ENCODE results near the gene SLC43A1. TPM values are rescaled to one million over a fixed set of nuclear protein-coding genes. Genes with fewer than 3 reads are reported as not detected.

SLC43A1 gene
- total RNA-seq, 6 experiments from 2014 or later: 3.1 to 4.7 (median 4.3) TPM

DNA sequence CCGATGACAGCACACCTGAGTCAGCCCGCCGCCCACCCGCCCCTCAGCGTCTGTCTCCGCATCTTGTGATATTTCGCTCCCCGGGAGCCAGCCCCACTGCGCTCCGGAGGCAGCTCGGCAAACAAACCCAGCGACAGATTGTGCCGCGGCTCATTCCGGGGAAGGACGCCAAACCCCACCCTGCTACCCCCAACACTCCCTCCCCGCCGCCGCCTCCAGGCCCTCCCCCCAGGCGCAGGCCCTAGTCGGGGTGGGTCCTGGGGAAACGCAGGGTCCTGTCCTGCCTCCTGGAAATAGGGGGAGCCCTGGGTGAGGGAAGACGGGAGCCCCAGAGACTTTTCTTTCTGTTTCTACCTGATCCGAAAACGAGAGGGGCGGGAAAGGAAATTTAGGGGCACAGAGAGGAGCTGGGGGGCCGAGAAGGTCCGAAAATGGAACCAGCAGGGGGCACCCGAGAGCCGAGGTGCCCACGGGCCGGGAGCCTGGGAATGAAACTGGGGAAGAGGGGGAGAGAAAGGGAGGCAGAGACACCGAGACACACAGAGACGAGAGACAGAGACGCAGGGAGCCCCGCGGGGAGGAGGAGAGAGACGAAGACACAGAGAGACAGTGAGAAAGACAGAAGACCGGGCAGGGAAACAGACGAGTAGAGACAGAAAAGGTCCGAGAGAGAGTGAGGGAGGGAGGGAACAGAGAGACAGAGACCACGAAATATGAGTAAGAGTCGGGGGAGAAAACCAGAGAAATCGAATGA, 56.9 kb downstream of the SLC43A1 start:
- peaks cover 51% of the 10 kb centered on the region for H3K27me3 Mint-ChIP-seq (ENCODE audit: insufficient read depth)
- H3K27ac Mint-ChIP-seq: no peak overlapping the region
- no peaks in the 10 kb centered on the region for H3K36me3 Mint-ChIP-seq (ENCODE audit: low read depth)
- H3K4me1 Mint-ChIP-seq (ENCODE audit: low read depth): peaks cover 29% of the 10 kb centered on the region
- TF ChIP-seq, protein P1, sequence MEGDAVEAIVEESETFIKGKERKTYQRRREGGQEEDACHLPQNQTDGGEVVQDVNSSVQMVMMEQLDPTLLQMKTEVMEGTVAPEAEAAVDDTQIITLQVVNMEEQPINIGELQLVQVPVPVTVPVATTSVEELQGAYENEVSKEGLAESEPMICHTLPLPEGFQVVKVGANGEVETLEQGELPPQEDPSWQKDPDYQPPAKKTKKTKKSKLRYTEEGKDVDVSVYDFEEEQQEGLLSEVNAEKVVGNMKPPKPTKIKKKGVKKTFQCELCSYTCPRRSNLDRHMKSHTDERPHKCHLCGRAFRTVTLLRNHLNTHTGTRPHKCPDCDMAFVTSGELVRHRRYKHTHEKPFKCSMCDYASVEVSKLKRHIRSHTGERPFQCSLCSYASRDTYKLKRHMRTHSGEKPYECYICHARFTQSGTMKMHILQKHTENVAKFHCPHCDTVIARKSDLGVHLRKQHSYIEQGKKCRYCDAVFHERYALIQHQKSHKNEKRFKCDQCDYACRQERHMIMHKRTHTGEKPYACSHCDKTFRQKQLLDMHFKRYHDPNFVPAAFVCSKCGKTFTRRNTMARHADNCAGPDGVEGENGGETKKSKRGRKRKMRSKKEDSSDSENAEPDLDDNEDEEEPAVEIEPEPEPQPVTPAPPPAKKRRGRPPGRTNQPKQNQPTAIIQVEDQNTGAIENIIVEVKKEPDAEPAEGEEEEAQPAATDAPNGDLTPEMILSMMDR (IDR thresholded peaks at IDR 0.05): peak; percentile 92
- DNase-seq: no peak
- peak overlapping the region; percentile 85 for H3K4me3 Mint-ChIP-seq
- no peaks in the 10 kb centered on the region for H3K9me3 Mint-ChIP-seq

DNA sequence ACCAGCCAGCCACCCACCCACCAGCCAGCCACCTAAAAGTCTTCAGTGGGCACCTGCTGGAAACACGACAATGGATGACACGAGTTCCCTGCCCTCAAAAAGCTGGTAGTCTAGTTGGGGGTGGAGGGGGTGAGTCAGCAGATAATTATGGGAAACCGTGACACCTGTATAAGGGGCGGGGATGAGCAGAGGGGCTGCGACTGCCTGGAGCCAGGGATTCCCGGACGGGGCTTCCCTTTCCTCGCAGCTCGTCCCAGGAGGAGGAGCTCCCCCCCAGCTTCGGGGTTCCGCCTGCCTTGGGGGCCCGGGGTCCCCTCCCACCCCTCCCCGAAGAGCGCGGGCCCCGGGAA, 57.5 kb downstream of the SLC43A1 start:
- no peak for DNase-seq
- Mint-ChIP-seq H3K4me1 (ENCODE audit: low read depth) (peaks cover 29% of the 10 kb centered on the region), H3K27ac (no peak overlapping the region), H3K27me3 (ENCODE audit: insufficient read depth) (peaks cover 54% of the 10 kb centered on the region), H3K4me3 (no peak overlapping the region), H3K9me3 (no peaks in the 10 kb centered on the region), H3K36me3 (ENCODE audit: low read depth) (no peaks in the 10 kb centered on the region)
- TF ChIP-seq, protein P1 (IDR thresholded peaks at IDR 0.05): no peak

DNA sequence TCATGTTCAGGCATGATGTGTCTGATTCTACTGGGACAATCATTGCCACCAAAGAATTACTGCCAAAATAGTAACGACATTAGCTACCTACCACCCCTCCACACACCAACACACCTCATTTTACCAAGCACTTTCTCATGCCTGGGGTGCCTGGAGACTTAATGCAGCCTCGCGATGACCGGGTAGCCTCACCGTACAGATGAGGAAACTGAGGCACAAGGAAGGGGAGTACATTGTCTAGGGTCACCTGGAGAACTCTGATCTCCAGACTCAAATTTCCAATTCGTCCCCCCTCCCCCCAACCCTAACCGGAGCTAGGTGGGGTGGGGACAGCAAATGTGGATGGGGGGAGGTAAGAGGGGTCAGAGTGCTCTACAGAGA, 57.9 kb downstream of the SLC43A1 start:
- TF ChIP-seq, protein P1 (IDR thresholded peaks at IDR 0.05): peak; percentile 34
- peak overlapping the region; percentile 69 for H3K4me3 Mint-ChIP-seq
- no peaks in the 10 kb centered on the region for H3K9me3 Mint-ChIP-seq
- no peaks in the 10 kb centered on the region for H3K36me3 Mint-ChIP-seq (ENCODE audit: low read depth)
- peaks cover 29% of the 10 kb centered on the region for H3K4me1 Mint-ChIP-seq (ENCODE audit: low read depth)
- peaks cover 54% of the 10 kb centered on the region for H3K27me3 Mint-ChIP-seq (ENCODE audit: insufficient read depth)
- DNase-seq: no peak
- H3K27ac Mint-ChIP-seq: no peak overlapping the region

DNA sequence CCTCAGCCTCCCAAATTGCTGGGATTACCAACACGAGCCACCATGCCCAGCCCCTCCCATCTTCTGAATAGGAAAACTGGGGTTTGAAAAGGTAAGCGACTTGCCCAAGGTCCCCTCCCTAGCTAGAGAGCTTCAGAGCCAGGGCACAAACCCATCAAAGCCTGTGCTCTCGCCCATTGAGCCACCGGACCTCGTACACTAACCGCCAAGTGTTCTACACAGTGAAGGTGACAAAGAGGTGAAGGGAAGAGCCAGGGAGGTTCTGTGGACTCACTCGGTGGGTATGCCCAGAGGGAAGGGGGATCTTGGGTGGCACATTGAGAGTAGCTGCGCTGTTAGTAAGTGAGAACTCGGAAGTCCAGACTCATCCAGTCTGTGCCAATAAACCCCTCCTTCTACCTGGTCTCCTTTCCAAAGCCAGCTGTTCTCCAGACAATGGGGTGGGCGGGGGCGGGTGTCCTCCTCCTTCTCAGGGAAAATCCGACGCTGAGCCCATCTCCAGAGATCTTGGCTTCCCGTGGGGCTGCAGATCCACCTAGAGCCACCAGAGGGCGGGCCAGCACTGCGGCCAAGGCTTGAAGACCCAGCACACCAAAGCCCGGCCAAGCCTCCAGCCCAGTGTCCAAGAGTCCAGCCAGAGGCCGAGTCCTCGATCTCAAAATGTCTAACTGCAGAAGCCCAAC, 58.4 kb downstream of the SLC43A1 start:
- TF ChIP-seq, protein P1 (IDR thresholded peaks at IDR 0.05): peak; percentile 98
- Mint-ChIP-seq H3K4me3 (peak overlapping the region; percentile 69), H3K27ac (no peak overlapping the region), H3K36me3 (ENCODE audit: low read depth) (no peaks in the 10 kb centered on the region), H3K4me1 (ENCODE audit: low read depth) (peaks cover 29% of the 10 kb centered on the region), H3K27me3 (ENCODE audit: insufficient read depth) (peaks cover 50% of the 10 kb centered on the region), H3K9me3 (no peaks in the 10 kb centered on the region)
- peak; percentile 74 for DNase-seq

DNA sequence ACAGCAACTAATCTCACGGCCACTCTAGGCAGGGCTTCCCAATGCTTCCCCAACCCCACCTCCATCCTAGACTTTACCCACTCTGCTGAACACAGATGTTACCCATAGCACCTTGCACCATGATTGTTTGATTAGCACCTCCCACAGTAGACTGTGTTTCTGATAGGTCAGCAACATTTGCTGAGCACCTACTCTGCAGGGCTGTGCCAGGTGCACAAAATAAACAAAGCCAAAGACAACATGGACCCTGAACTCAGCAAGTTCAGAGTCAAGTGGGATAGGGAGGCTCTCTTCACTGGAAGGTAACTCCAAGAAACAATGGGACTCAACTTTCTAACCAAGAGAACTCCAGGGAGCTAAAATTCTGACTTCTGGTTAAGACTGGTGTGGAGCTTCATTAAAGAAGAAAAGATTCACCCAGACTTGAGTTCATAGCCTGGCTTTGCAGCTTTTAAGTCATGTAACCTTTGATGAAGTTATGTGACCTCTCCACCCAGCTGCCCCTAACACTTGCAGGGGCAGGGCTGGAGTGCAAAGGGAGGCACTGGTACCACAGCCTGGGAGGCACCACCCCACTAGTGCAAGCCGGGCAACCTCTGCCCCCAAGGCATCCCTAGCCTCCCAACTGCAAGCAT, 61.8 kb downstream of the SLC43A1 start:
- TF ChIP-seq, protein P1 (IDR thresholded peaks at IDR 0.05): no peak
- Mint-ChIP-seq H3K27me3 (ENCODE audit: insufficient read depth) (peaks cover 38% of the 10 kb centered on the region), H3K4me1 (ENCODE audit: low read depth) (peaks cover 13% of the 10 kb centered on the region), H3K4me3 (no peak overlapping the region), H3K9me3 (no peaks in the 10 kb centered on the region), H3K27ac (no peak overlapping the region), H3K36me3 (ENCODE audit: low read depth) (no peaks in the 10 kb centered on the region)
- no peak for DNase-seq

Data from HFFc6 (cell line).